Cardiac fibroblast (primary cell): ENCODE data around the gene TCF7L1.
A peak's percentile ranks its signal among the peaks of the same experiment; 100 is the strongest.

Experiments
- DNase-seq, 2 donors: peaks; one replicate each; pipeline versions ENCODE4 v3.0.0 to v3.0.0-alpha.2; 2010; ENCODE audit warnings: low read depth in 2 of 2
- H3K4me3 ChIP-seq, 2 donors: replicated peaks in 1 of 2; 1 replicate in 1 of 2; 2 replicates in 1 of 2; pipeline ENCODE4 v1.5.1; 2011; ENCODE audit warnings: low read depth in 2 of 2, low read length in 2 of 2, mild to moderate bottlenecking in 2 of 2, moderate library complexity in 1 of 2
- TF ChIP-seq, protein P1 (sequence below): IDR thresholded peaks from one replicate; pipeline ENCODE4 v1.5.1; 2011; ENCODE audit warnings: low read depth, mild to moderate bottlenecking, low read length, inconsistent platforms

The TCF7L1 gene

DNA sequence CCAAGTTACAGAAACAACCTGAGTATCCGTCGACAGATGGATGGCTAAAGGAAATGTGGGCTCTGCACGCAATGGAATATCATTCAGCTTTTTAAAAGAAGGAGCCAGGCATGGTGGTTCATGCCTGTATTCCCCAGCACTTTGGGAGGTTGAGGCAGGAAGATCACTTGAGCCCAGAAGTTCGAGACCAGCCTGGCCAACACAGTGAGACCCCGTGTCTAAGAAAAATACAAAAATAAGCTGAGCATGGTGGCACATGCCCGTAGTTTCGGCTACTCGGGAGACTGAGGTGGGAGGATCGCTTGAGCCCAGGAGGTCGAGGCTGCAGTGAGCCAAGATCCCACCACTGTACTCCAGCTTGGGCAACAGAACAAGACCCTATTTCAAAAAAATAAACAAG lies 34.3 kb downstream of the TCF7L1 start:
- DNase-seq = no peak
- no peak overlapping the region for H3K4me3 ChIP-seq
- TF ChIP-seq, protein P1, sequence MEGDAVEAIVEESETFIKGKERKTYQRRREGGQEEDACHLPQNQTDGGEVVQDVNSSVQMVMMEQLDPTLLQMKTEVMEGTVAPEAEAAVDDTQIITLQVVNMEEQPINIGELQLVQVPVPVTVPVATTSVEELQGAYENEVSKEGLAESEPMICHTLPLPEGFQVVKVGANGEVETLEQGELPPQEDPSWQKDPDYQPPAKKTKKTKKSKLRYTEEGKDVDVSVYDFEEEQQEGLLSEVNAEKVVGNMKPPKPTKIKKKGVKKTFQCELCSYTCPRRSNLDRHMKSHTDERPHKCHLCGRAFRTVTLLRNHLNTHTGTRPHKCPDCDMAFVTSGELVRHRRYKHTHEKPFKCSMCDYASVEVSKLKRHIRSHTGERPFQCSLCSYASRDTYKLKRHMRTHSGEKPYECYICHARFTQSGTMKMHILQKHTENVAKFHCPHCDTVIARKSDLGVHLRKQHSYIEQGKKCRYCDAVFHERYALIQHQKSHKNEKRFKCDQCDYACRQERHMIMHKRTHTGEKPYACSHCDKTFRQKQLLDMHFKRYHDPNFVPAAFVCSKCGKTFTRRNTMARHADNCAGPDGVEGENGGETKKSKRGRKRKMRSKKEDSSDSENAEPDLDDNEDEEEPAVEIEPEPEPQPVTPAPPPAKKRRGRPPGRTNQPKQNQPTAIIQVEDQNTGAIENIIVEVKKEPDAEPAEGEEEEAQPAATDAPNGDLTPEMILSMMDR = no peak

DNA sequence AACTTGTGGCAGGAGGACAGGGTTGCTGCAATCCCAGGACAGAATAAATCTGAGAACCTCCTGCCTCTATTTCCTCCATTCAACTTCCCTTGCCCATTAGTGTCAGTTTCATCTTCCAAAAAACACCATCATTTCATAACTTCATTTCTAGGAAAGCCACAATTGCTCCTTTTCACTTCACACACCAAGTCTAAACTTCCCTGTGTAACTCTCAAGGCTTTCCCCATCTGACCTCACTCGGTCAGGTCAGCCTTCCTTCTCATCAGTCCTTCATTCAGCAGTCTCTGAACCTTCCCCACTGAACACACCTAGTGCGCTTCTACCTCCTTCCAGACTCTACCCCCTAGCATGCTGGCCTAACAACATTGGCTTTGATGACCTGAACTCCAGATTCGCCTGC lies 35.8 kb downstream of the TCF7L1 start:
- H3K4me3 ChIP-seq = no peak overlapping the region
- TF ChIP-seq, protein P1 = no peak
- DNase-seq = no peak

DNA sequence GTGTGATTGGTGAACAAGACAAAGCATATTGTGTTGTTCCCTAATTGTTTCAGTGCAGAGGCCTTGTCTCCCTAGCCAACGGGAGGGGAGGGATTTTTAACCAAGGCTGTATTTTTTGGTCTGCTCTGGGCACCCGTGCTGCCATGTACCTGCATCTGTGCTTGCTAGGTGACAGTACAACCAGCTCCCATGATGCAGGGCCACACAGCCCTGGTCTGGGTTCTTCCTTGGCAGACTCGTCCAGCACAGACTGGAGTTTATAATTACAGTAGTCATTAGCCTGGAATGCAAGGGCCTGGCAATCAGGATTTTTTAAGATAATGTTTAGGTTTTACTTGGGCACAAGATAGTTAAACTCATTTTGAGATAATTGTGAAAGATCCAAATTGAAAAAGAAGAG lies 36.4 kb downstream of the TCF7L1 start:
- no peak for DNase-seq
- TF ChIP-seq, protein P1 = no peak
- no peak overlapping the region for H3K4me3 ChIP-seq

DNA sequence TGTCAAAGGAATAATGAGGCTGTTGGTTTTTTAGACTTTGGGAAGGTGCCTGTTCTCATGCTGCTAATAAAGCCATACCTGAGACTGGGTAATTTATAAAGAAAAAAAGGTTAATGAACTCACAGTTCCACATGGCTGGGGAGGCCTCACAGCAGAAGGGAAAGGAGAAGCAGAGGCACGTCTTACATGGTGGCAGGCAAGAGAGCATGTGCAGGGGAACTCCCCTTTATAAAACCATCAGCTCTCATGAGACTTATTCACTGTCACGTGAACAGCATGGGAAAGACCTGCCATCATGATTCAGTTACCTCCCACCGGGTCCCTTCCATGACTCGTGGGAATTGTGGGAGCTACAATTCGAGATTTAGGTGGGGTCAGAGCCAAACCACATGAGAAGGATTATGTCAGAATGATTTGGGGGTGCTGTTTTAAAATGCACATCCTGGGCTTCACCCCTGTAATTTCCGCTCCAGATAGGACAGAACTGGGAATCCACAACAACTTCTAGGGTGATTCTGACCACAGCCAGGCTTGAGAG lies 37.8 kb downstream of the TCF7L1 start:
- H3K4me3 ChIP-seq = no peak overlapping the region
- DNase-seq = no peak
- TF ChIP-seq, protein P1 = no peak

DNA sequence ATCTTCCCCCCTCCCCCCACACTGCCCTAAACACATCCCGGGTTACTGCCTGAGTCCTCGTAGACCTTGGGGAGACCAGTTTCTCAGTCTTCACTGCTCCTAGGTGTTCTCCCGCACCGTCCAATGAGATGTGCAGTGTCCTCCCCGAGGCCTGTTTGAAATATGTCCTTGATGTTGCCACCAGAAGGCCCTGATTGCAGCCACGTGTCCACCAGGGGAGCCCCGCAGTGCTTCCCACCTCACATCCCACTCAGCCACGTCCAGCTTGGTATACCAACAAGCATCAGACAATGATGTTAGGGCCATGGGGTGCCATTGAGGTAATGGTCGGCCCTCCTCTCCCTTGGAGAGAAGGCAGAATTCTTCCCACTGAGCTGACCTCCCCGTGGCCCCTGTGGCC lies 38.7 kb downstream of the TCF7L1 start:
- TF ChIP-seq, protein P1 = no peak
- no peak for DNase-seq
- H3K4me3 ChIP-seq = no peak overlapping the region

DNA sequence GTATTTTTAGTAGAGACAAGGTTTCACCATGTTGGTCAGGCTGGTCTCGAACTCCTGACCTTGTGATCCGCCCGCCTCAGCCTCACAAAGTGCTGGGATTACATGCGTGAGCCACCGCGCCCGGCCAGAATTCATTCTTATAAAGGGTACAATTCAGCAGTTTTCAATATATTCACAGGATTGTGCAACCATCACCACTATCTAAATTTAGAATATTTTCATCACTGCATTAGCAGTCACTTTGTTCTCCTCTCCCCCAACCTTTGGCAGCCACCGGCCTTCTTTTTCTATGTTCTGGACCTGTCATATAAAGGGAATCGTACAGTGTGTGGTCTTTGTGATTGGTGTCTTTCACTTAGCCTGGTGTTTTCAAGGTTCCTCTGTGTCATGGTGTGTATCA lies 40.7 kb downstream of the TCF7L1 start:
- TF ChIP-seq, protein P1 = no peak
- DNase-seq = peak; percentile 33
- no peak overlapping the region for H3K4me3 ChIP-seq

DNA sequence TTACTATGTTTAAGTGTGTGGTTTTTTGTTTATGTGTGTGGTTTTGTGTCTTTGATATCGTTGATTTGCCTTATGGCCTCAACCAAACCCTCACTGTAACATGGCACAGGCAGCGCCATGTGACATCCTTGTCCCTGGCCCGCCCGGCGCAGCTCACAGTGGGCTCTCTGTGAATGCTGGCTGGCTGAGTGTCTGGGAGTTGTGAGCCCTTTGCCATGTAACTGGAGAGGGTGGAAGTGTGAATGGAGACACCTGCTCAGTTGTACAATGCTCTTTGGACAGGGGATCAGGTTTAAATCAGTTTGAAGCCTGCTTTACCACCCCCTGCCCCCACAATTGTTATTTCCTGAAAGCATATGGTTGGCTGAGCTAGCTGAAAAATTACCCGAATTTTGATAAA lies 41.8 kb downstream of the TCF7L1 start:
- DNase-seq = no peak
- TF ChIP-seq, protein P1 = no peak
- no peak overlapping the region for H3K4me3 ChIP-seq
